Mesenchymal stem cell (in vitro differentiated cells and primary cell): Measurements from ENCODE around the gene ZNF655.
"Not testable (repeated sequence)": the region's sequence is repeated elsewhere in the genome, so short reads cannot be mapped to it uniquely, and the experiment has no call there.

Experiments
- DNase-seq: peaks from one replicate; pipeline ENCODE4 v3.0.0-alpha.2; 2013
- H2AFZ ChIP-seq: one replicate; pipeline ENCODE4 v1.6.1; 2013; ENCODE audit warnings: low read depth, mild to moderate bottlenecking, control low read depth, inconsistent platforms, low read length, moderate library complexity
- H2AK5ac ChIP-seq: 2 replicates; pipeline ENCODE4 v1.6.1; 2013; ENCODE audit warnings: low read length, moderate library complexity, mild to moderate bottlenecking, inconsistent platforms; ENCODE audit not compliant: severe bottlenecking
- H2BK120ac ChIP-seq: one replicate; pipeline ENCODE4 v1.6.1; 2013; ENCODE audit warnings: low read depth, mild to moderate bottlenecking, inconsistent platforms, low read length, moderate library complexity
- H2BK12ac ChIP-seq, 2 experiments: one replicate each; pipeline ENCODE4 v1.6.1; 2013; ENCODE audit warnings: inconsistent platforms in 2 of 2, low read length in 2 of 2, mild to moderate bottlenecking in 2 of 2, moderate library complexity in 2 of 2, control low read depth in 1 of 2
- H2BK15ac ChIP-seq: one replicate; pipeline ENCODE4 v1.6.1; 2013; ENCODE audit warnings: mild to moderate bottlenecking, low read depth, inconsistent platforms; ENCODE audit not compliant: poor library complexity, severe bottlenecking
- H2BK5ac ChIP-seq: 2 replicates; pipeline ENCODE4 v1.6.1; 2013; ENCODE audit warnings: low read depth, mild to moderate bottlenecking, low read length, control low read depth, inconsistent platforms; ENCODE audit not compliant: poor library complexity, severe bottlenecking
- H3K14ac ChIP-seq, 2 experiments: one replicate each; pipeline ENCODE4 v1.6.1; 2013; ENCODE audit warnings: inconsistent platforms in 2 of 2, low read length in 2 of 2, control low read depth in 1 of 2, mild to moderate bottlenecking in 1 of 2, moderate library complexity in 1 of 2
- H3K18ac ChIP-seq, 2 experiments: one replicate each; pipeline ENCODE4 v1.6.1; 2013; ENCODE audit warnings: inconsistent platforms in 2 of 2, low read length in 2 of 2, control low read depth in 1 of 2, low read depth in 1 of 2, mild to moderate bottlenecking in 1 of 2
- H3K23ac ChIP-seq, 2 experiments: one replicate each; pipeline ENCODE4 v1.6.1; 2013; ENCODE audit warnings: inconsistent platforms in 2 of 2, low read length in 2 of 2, mild to moderate bottlenecking in 2 of 2, moderate library complexity in 2 of 2, control low read depth in 1 of 2
- H3K27ac ChIP-seq: 2 replicates; pipeline ENCODE4 v1.5.1; 2013; ENCODE audit warnings: mild to moderate bottlenecking, moderate library complexity, low read length, control low read depth, inconsistent platforms; ENCODE audit not compliant: poor library complexity, severe bottlenecking
- H3K27me3 ChIP-seq, 2 experiments: 2 replicates each; pipeline versions ENCODE4 v1.6.1 to v1.7.0; 2013; ENCODE audit warnings: low read length in 2 of 2, mild to moderate bottlenecking in 2 of 2, moderate library complexity in 2 of 2, control low read depth in 1 of 2, inconsistent platforms in 1 of 2; ENCODE audit not compliant: control insufficient read depth in 1 of 2, insufficient read depth in 1 of 2
- H3K36me3 ChIP-seq, 2 experiments: 2 replicates each; pipeline versions ENCODE4 v1.6.1 to v1.7.0; 2013; ENCODE audit warnings: low read length in 2 of 2, control low read depth in 1 of 2, inconsistent platforms in 1 of 2, low read depth in 1 of 2, mild to moderate bottlenecking in 1 of 2; ENCODE audit not compliant: insufficient read depth in 2 of 2, control insufficient read depth in 1 of 2
- H3K4ac ChIP-seq, 2 experiments: one replicate each; pipeline ENCODE4 v1.6.1; 2013; ENCODE audit warnings: inconsistent platforms in 2 of 2, low read length in 2 of 2, mild to moderate bottlenecking in 2 of 2, moderate library complexity in 2 of 2, control low read depth in 1 of 2, low read depth in 1 of 2
- H3K4me1 ChIP-seq: 2 replicates; pipeline ENCODE4 v1.6.1; 2013; ENCODE audit warnings: low read depth, low read length, control low read depth; ENCODE audit not compliant: control insufficient read depth, insufficient read depth
- H3K4me2 ChIP-seq: 2 replicates; pipeline ENCODE4 v1.6.1; 2013; ENCODE audit warnings: low read length, mild to moderate bottlenecking, inconsistent platforms; ENCODE audit not compliant: poor library complexity, severe bottlenecking
- H3K4me3 ChIP-seq, 2 experiments: 2 replicates each; pipeline versions ENCODE4 v1.5.1 to v1.7.0; 2013; ENCODE audit warnings: low read length in 2 of 2, mild to moderate bottlenecking in 2 of 2, control low read depth in 1 of 2, low read depth in 1 of 2; ENCODE audit not compliant: insufficient read depth in 1 of 2
- H3K79me1 ChIP-seq: replicated peaks from 2 replicates; pipeline ENCODE4 v1.6.1; 2013; ENCODE audit warnings: mild to moderate bottlenecking, control low read depth, low read length, inconsistent platforms; ENCODE audit not compliant: poor library complexity, severe bottlenecking
- H3K9ac ChIP-seq: 2 replicates; pipeline ENCODE4 v1.7.0; 2013; ENCODE audit warnings: mild to moderate bottlenecking, low read length, moderate library complexity
- H3K9me3 ChIP-seq: 2 replicates; pipeline ENCODE4 v1.7.0; 2013; ENCODE audit warnings: mild to moderate bottlenecking, low read length; ENCODE audit not compliant: control insufficient read depth
- H4K8ac ChIP-seq: one replicate; pipeline ENCODE4 v1.6.1; 2013; ENCODE audit warnings: inconsistent platforms, mild to moderate bottlenecking, low read length, moderate library complexity
- H4K91ac ChIP-seq: one replicate; pipeline ENCODE4 v1.6.1; 2013; ENCODE audit warnings: mild to moderate bottlenecking, low read length, inconsistent platforms
- WGBS: methylation state at CpG from one replicate; pipeline ENCODE4 v1.1.7; 2013; ENCODE audit warnings: mixed read lengths; 5-methylcytosine and 5-hydroxymethylcytosine counted together

ZNF655 gene

GRCh38 chr7:99562114-99562784, 3.8 kb downstream of the ZNF655 start:
- H3K23ac ChIP-seq = no peak overlapping the region
- H3K27me3 ChIP-seq = no peaks in the 10 kb centered on the region
- no peak for DNase-seq
- H3K27ac ChIP-seq = peak overlapping the region; percentile 96
- no peak overlapping the region for H4K8ac ChIP-seq
- peak overlapping the region in 1 of 2 experiments; percentile 90 for H2BK12ac ChIP-seq
- no peak overlapping the region for H3K18ac ChIP-seq
- peaks cover 3% of the 10 kb centered on the region for H3K79me1 ChIP-seq
- H2BK15ac ChIP-seq = no peak overlapping the region
- H4K91ac ChIP-seq = no peak overlapping the region
- no peak overlapping the region for H2AFZ ChIP-seq
- peak overlapping the region; percentile 88 for H2AK5ac ChIP-seq
- peak overlapping the region in 1 of 2 experiments; percentile 56 for H3K4me3 ChIP-seq
- H3K9me3 ChIP-seq = no peaks in the 10 kb centered on the region
- no peak overlapping the region for H3K14ac ChIP-seq
- WGBS = 51% methylated on average over 6 of the region's 9 CpGs
- H2BK5ac ChIP-seq = peak overlapping the region; percentile 59
- H3K4me1 ChIP-seq = peaks cover 14% of the 10 kb centered on the region
- peaks cover 17 to 61% of the 10 kb centered on the region in 2 experiments for H3K36me3 ChIP-seq
- H2BK120ac ChIP-seq = no peak overlapping the region
- peak overlapping the region; percentile 100 for H3K9ac ChIP-seq
- no peak overlapping the region for H3K4ac ChIP-seq
- peak overlapping the region; percentile 36 for H3K4me2 ChIP-seq

- H3K36me3 ChIP-seq = peaks cover 20 to 65% of the 10 kb centered on the region in 2 experiments
- DNase-seq = peak; percentile 99
- H2BK5ac ChIP-seq = peak overlapping the region; percentile 59
- H2BK120ac ChIP-seq = no peak overlapping the region
- no peak overlapping the region for H4K91ac ChIP-seq
- H3K23ac ChIP-seq = no peak overlapping the region
- peak overlapping the region; percentile 36 for H3K4me2 ChIP-seq
- H4K8ac ChIP-seq = no peak overlapping the region
- WGBS = 0% methylated on average over 2 of the region's 2 CpGs
- peak overlapping the region; percentile 96 for H3K27ac ChIP-seq
- H3K14ac ChIP-seq = no peak overlapping the region
- H2AK5ac ChIP-seq = peak overlapping the region; percentile 88
- H3K4ac ChIP-seq = no peak overlapping the region
- H3K9me3 ChIP-seq = no peaks in the 10 kb centered on the region
- H2BK12ac ChIP-seq = no peak overlapping the region
- no peaks in the 10 kb centered on the region for H3K27me3 ChIP-seq
- H3K79me1 ChIP-seq = peaks cover 5% of the 10 kb centered on the region
- H3K9ac ChIP-seq = peak overlapping the region; percentile 100
- H3K18ac ChIP-seq = peak overlapping the region in 1 of 2 experiments; percentile 60
- peak overlapping the region in 1 of 2 experiments; percentile 56 for H3K4me3 ChIP-seq
- no peak overlapping the region for H2BK15ac ChIP-seq
- H2AFZ ChIP-seq = no peak overlapping the region
- H3K4me1 ChIP-seq = peaks cover 14% of the 10 kb centered on the region
Observed at GRCh38 chr7:99562832-99563231, 4.4 kb downstream of the ZNF655 start.

GRCh38 chr7:99563650-99564049, 5.2 kb downstream of the ZNF655 start:
- Histone ChIP-seq H3K4me2 (peak overlapping the region; percentile 29), H2AFZ (no peak overlapping the region), H4K91ac (no peak overlapping the region), H2BK5ac (peak overlapping the region; percentile 86), H3K9ac (peak overlapping the region; percentile 56), H3K23ac (no peak overlapping the region), H2AK5ac (no peak overlapping the region), H2BK120ac (no peak overlapping the region), H2BK15ac (no peak overlapping the region), H3K79me1 (peaks cover 5% of the 10 kb centered on the region), H2BK12ac (no peak overlapping the region), H3K27ac (peak overlapping the region; percentile 96), H3K4me3 (peak overlapping the region in 1 of 2 experiments; percentile 38), H4K8ac (no peak overlapping the region), H3K9me3 (no peaks in the 10 kb centered on the region), H3K27me3 (no peaks in the 10 kb centered on the region), H3K18ac (no peak overlapping the region), H3K4ac (no peak overlapping the region), H3K4me1 (peaks cover 14% of the 10 kb centered on the region), H3K36me3 (peaks cover 22 to 69% of the 10 kb centered on the region in 2 experiments), H3K14ac (no peak overlapping the region)
- peak; percentile 86 for DNase-seq
- WGBS = 12% methylated on average over 10 of the region's 10 CpGs

GRCh38 chr7:99568770-99569169, 10.3 kb downstream of the ZNF655 start:
- not testable (repeated sequence) for H3K4me2 ChIP-seq, H3K18ac ChIP-seq, DNase-seq, H4K91ac ChIP-seq, H3K4me1 ChIP-seq, H2BK15ac ChIP-seq, H3K14ac ChIP-seq, H2BK5ac ChIP-seq, H3K9ac ChIP-seq, H4K8ac ChIP-seq, H2BK12ac ChIP-seq, H3K4me3 ChIP-seq, H2AFZ ChIP-seq, H3K23ac ChIP-seq, H3K27ac ChIP-seq, H3K27me3 ChIP-seq, H2BK120ac ChIP-seq, H2AK5ac ChIP-seq, H3K4ac ChIP-seq, H3K9me3 ChIP-seq
- WGBS = 100% methylated on average over 5 of the region's 7 CpGs
- peaks cover 14 to 89% of the 10 kb centered on the region in 2 experiments for H3K36me3 ChIP-seq
- peaks cover 13% of the 10 kb centered on the region for H3K79me1 ChIP-seq
